Activated CD8-positive, alpha-beta memory T cell treated with anti-CD3 and anti-CD28 coated beads, Interleukin-2, amount 50 U/mL, for 24 hours (primary cell): ENCODE data around the gene SERPINH1.
"Not testable (repeated sequence)": the region's sequence is repeated elsewhere in the genome, so short reads cannot be mapped to it uniquely, and the experiment has no call there.

ENCODE experiments used
- DNase-seq: peaks from one replicate; pipeline ENCODE4 v3.0.0-alpha.2; 2020; ENCODE audit errors: extremely low read depth

SERPINH1 gene

DNA sequence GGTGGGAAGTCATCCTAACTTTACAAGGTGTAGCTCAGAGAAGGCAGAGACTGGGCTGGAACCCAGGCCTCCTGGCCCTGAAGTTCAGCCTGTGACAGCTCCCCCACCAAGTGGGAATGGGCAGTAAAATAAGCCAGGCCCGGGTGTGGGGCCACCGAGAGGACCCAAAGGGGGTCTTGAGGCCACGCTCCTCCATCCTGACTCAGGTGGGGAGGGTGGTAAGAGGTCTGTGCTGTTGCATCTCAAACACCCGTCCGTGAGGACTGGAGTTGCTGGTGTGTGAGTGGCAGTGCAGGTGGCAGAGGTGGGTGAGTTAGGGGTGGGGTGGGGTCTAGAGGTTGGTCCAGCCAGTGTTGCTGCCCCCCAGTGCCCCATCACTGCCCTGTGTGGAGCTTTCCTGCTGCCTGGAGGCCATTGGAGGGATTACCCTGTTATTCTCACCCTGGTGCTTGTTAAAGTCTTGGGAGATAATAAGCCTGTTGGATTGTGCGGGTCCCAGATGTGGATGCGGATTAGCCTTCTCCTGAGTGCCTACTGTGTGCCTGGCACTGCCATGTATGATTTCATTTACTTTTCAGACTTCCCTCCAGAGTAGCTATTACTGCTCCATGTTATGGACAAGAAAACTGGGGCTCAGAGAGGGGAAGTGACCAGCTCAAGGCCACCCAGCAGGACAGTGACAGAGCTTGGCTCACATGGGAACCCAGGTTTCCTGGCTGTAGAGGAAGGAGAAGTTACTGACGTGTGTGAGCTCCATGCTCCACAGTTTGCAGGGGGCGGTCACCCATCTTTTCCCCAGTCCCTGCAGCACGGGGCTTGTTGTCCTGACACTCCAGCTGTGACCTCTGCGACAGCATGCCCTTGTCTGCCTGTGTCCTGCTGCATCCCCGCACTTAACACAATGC is 12.9 kb downstream of the SERPINH1 start:
- DNase-seq = no peak

GRCh38 chr11:75576017-75576416 is 14.0 kb downstream of the SERPINH1 start:
- no peak for DNase-seq

- no peak for DNase-seq
Observed at GRCh38 chr11:75576499-75576918, 14.5 kb downstream of the SERPINH1 start.

DNA sequence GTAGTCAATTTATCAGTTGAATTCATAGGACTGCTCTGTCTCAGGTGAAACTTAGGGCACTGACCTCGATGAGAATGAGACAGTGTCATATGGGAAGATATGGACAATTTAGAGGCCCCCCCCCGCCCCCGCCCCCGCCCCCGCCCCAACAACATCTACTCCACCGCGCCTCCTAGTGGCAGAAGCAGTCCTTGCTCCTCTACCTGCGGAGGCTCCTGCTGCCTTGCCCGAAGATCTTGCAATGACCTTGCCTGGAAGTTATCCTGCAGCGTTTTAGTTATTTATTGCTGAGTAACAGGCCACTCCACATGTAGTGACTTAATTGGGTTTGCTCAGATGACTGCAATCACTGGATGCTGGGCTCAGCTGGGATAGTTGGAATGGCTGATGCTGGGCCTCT is 15.2 kb downstream of the SERPINH1 start:
- no peak for DNase-seq

DNA sequence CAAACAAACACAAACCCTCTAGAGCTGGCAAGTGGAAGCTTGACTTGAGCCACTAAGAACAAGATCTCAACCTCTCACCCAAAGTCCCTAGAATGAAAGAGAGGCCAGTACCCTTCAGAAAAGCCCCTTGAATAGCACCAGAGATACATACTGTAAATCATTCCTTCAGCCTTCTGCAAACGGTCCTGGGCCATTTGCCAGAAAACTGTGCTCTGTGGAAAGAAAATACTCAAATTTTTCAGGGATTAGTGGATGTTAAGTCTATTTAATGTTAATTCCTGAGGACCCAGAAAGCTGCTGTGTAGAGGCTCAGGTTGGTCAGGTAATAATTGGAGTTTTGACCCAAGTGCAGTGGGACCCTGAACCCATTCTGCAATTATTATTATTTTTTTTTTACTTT is 16.9 kb downstream of the SERPINH1 start:
- DNase-seq = no peak

GRCh38 chr11:75579841-75580240 is 17.8 kb downstream of the SERPINH1 start:
- DNase-seq = no peak

GRCh38 chr11:75582506-75582894 is 20.4 kb downstream of the SERPINH1 start:
- DNase-seq = no peak

- DNase-seq = no peak
Observed at GRCh38 chr11:75582895-75583717, 21.1 kb downstream of the SERPINH1 start.

- no peak for DNase-seq
Observed at GRCh38 chr11:75583718-75584658, 21.9 kb downstream of the SERPINH1 start.

GRCh38 chr11:75584659-75585292 is 22.7 kb downstream of the SERPINH1 start:
- not testable (repeated sequence) for DNase-seq

- DNase-seq = no peak
Observed at GRCh38 chr11:75585293-75585670, 23.2 kb downstream of the SERPINH1 start.

GRCh38 chr11:75586395-75586794 is 24.3 kb downstream of the SERPINH1 start:
- no peak for DNase-seq

DNA sequence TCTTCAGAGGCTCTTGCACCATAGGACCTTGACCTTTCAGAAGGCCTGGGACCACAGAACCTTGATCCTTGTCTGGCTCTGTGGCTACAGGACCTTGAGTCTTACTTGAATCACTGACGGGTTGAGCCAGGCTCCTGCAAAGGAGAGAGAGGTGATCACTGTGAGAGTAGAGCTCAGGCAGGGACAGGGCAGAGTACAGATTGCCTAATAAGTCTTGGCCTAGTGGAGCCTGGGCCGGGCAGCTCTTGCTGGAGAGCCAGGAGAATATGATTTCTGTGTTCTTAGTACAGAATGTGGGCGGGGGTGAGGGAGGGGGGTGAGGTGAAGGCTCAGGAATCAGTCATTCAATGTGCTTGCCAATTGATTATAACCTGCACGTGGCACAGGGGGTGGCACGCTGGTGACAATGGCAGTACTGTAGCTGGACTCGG is 26.0 kb downstream of the SERPINH1 start:
- DNase-seq = no peak

GRCh38 chr11:75589051-75589450 is 27.0 kb downstream of the SERPINH1 start:
- DNase-seq = no peak

DNA sequence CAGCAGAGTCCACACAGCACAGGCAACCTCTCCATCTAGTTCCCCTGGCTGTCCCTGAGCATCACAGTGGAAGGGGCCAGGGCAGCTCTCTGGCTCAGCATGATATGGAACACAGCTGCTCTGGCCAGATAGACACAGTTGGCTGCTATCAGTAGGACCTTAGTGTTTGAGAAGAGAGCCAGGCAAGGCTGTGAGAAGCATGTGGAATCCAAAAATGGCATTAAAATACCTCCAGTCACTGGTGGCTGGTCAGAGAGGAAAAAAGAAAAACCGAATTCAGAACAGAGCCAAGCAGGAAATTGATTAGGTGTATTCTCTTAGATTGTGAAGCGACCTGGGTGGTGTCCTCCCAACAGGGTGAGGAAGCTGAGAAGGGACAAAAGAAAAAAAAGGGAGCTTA is 27.9 kb downstream of the SERPINH1 start:
- DNase-seq = no peak

DNA sequence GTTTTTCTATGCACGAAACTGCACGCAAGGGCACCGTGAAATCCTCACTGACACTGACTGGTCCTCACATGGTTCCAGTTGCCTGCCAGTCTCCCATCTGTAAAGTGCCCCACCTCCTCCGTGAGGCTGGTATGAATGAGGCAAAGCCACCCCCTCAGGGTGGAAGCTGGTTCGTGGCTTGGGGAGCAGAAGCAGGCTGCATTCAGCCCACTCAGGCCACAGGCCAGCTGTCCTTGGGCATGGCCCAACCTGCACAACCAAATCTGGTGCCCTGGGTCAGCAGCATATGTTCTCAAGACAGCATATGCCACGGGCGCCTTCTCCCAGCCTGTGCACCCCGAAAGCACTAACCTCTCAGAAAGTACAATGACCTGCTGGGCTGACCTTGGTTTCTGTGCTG is 29.3 kb downstream of the SERPINH1 start:
- DNase-seq = no peak

DNA sequence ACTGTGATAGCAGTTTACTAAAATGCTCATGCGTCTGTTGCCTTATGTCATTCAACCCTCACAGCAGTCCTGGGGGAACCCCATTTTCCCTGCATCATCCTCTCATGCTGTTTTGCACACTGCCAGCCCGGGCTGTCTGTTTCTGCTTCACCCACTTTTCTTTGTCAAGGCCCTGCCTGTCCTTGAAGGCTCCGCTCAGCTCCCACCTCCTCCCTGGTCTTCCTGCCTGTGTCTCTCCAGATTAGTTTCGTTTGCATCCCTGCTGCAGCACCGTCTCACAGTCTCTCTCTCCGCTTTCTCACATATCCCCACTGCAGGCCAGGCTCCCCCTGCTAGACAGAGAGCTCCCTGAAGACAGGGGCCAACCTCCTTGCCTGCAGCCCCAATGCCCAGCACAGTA is 29.9 kb downstream of the SERPINH1 start:
- no peak for DNase-seq

GRCh38 chr11:75592715-75593114 is 30.7 kb downstream of the SERPINH1 start:
- no peak for DNase-seq

DNA sequence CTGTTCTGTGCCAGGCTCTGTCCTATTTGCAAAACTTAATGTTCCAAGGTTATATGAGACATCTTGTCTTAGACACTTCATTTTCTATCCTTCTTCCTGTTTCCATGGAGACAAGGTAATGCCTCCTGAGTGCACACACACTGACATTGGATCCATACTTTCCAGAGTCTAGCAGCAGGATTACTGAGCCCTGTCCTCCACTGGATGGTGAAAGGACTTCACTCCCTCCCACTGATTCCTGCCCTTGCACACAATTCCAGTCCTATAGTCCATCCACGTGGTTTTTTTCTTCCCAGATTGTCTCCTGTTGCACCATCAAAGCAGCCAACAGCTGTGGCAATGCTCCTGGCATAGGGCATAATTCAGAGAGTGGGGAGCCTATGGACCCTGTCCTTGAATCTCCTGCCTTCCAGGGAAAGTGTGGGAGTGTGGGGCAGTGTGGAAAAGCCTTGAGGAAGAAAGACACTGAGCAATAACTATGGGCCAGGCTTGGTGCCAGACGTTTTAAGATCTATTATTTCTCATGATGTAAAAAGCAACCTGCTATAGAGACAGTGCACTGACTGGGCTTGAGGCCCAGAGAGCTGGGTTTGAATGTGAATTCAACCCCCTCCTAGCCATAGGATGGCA is 31.3 kb downstream of the SERPINH1 start:
- no peak for DNase-seq

GRCh38 chr11:75594211-75594610 is 32.2 kb downstream of the SERPINH1 start:
- no peak for DNase-seq

GRCh38 chr11:75595429-75595828 is 33.4 kb downstream of the SERPINH1 start:
- DNase-seq = no peak
